HepG2 (cell line): ENCODE results near the gene TBC1D24. TPM values are rescaled to one million over a fixed set of nuclear protein-coding genes. Genes with fewer than 3 reads are reported as not detected.

Experiments
- GATAD1 ChIP-seq: IDR thresholded peaks from 2 replicates; pipeline ENCODE4 v1.6.1; 2016; ENCODE audit warnings: missing genetic modification reagents, missing compliant biosample characterization
- HMGA1 ChIP-seq: sonication (generic); formaldehyde crosslinking; conservative IDR thresholded peaks from 2 replicates; pipeline ENCODE4 v1.4.0; 2020; ENCODE audit warnings: missing genetic modification reagents
- SATB2 ChIP-seq: sonication (generic); formaldehyde crosslinking; IDR thresholded peaks from 2 replicates; pipeline ENCODE4 v1.5.0; 2020; ENCODE audit warnings: missing genetic modification reagents
- SP4 ChIP-seq: sonication (generic); formaldehyde crosslinking; IDR thresholded peaks from 2 replicates; pipeline ENCODE4 v1.8.1; 2023; ENCODE audit warnings: mild to moderate bottlenecking, missing genetic modification reagents
- ZFP90 ChIP-seq: sonication (generic); formaldehyde crosslinking; IDR thresholded peaks from 2 replicates; pipeline ENCODE4 v1.8.0; 2022; ENCODE audit warnings: missing genetic modification reagents, mild to moderate bottlenecking, inconsistent platforms, borderline replicate concordance
- ZNF225 ChIP-seq: sonication (generic); formaldehyde crosslinking; IDR thresholded peaks from 2 replicates; pipeline ENCODE4 v1.4.0; 2020; ENCODE audit warnings: mild to moderate bottlenecking, missing genetic modification reagents
- ZNF775 ChIP-seq: sonication (generic); formaldehyde crosslinking; IDR thresholded peaks from 2 replicates; pipeline ENCODE4 v1.4.0; 2020; ENCODE audit warnings: missing genetic modification reagents, mild to moderate bottlenecking, moderate library complexity, borderline replicate concordance
- ZNF878 ChIP-seq: sonication (generic); formaldehyde crosslinking; IDR thresholded peaks from 2 replicates; pipeline ENCODE4 v1.8.1; 2023; ENCODE audit warnings: mild to moderate bottlenecking, missing genetic modification reagents, moderate library complexity
- ZSCAN22 ChIP-seq: sonication (generic); formaldehyde crosslinking; IDR thresholded peaks from 2 replicates; pipeline ENCODE4 v1.4.0; 2020; ENCODE audit warnings: mild to moderate bottlenecking, missing genetic modification reagents
- ZSCAN31 ChIP-seq: sonication (generic); formaldehyde crosslinking; IDR thresholded peaks from 2 replicates; pipeline ENCODE4 v1.5.0; 2020; ENCODE audit warnings: low read depth, mild to moderate bottlenecking, missing genetic modification reagents
- polyA plus RNA-seq, 8 experiments: library from polyadenylated mRNA; depleted of rRNA in 3 of 8; stranded (reverse) in 7 of 8; unstranded in 1 of 8; fragments of >200 nt; fragmentation: Illumina TruSeq in 4 of 8; extraction: Trizol in 4 of 8; gene quantifications; 2 replicates each; pipeline versions ENCODE4 v1.2.1 to v1.2.3, GENCODE V29; 2011 to 2016; ENCODE audit warnings: low read depth in 4 of 8, missing spikeins in 1 of 8, mixed read lengths in 1 of 8; ENCODE audit not compliant: insufficient read depth in 1 of 8
- total RNA-seq, 5 experiments: library from RNA; depleted of rRNA; stranded (reverse); fragments of >200 nt; fragmentation: Illumina TruSeq; extraction: Trizol; gene quantifications; 2 replicates each; pipeline ENCODE4 v1.2.3, GENCODE V29; 2016; ENCODE audit warnings: low read depth in 1 of 5
- TF ChIP-seq, protein P1 (sequence below), 2 experiments: sonication (generic) in 1 of 2; formaldehyde crosslinking in 1 of 2; IDR thresholded peaks; 2 replicates each; pipeline versions ENCODE4 v1.5.1 to v1.6.1; 2011 to 2020; ENCODE audit warnings: borderline replicate concordance in 1 of 2, low read depth in 1 of 2, low read length in 1 of 2, mild to moderate bottlenecking in 1 of 2, missing genetic modification reagents in 1 of 2, moderate library complexity in 1 of 2

The TBC1D24 gene
- total and polyA plus RNA-seq, 2 of the 13 experiments (the other 11 are each of a cell fraction or from before 2014, with no cell fraction given), result 7.7 to 13.7 TPM

DNA sequence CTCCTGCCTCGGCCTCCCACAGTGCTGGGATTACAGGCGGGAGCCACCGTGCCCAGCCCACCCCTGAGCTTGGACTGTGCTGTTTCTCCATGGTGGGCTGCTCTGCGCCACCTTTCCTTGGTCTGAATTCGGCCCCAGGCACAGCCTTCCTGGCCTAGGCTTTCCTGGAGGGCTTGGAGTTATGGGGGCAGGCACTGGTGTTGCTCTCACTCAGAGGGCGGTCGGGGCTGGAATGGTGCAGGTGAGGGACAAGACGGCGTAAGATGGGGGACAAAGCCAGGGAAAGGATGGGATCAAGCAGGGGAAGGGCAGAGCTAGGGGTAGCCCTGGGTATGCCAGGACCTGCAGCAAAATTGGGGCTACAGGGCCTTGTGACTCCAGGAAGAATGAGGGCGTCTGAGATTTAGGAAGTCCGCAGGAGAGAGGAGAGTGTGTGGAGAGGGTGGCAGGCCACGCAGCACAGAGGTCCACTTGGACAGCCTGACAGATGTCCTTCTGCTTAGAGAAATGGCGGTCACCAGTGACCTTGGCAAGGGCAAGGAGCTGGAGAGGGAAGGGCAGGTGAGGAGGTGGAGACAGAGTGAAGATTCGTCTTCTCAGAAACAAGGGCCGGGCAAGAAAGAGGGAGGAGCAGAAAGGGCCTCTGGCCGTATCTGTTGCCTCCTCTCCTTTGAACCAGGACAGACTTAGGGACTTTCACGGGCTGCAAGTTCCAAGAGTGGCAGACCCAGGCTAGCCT lies 37.2 kb downstream of the TBC1D24 start (continued):
- TF ChIP-seq, protein P1, sequence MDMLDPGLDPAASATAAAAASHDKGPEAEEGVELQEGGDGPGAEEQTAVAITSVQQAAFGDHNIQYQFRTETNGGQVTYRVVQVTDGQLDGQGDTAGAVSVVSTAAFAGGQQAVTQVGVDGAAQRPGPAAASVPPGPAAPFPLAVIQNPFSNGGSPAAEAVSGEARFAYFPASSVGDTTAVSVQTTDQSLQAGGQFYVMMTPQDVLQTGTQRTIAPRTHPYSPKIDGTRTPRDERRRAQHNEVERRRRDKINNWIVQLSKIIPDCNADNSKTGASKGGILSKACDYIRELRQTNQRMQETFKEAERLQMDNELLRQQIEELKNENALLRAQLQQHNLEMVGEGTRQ (IDR thresholded peaks at IDR 0.05; ENCODE audit: low read depth, low read length), result no peak
- TF ChIP-seq, protein P1 (CRISPR knock-in tag; IDR thresholded peaks at IDR 0.05; ENCODE audit: borderline replicate concordance), result no peak
- TF ChIP-seq ZNF775 (CRISPR knock-in tag), result no peak
- TF ChIP-seq ZNF225 (CRISPR knock-in tag), result no peak
- 0 out of 2 replicates have a peak, but pooled peaks have one; percentile 9 for TF ChIP-seq SP4
- no peak for TF ChIP-seq ZNF878 (CRISPR knock-in tag)
- TF ChIP-seq ZFP90 (CRISPR knock-in tag), result no peak
- TF ChIP-seq HMGA1 (CRISPR knock-in tag), result no peak
- no peak for TF ChIP-seq ZSCAN22
- no peak for TF ChIP-seq GATAD1 (CRISPR knock-in tag)
- TF ChIP-seq SATB2, result no peak
- TF ChIP-seq ZSCAN31, result no peak
